Trophoblast cell (in vitro differentiated cells and primary cell): ENCODE results near the gene ZHX3.

Experiments used
- DNase-seq, 2 donors: peaks; one replicate each; pipeline ENCODE4 v3.0.0-alpha.2; 2016
- H2AFZ ChIP-seq: 2 replicates; pipeline ENCODE4 v1.6.1; 2013; ENCODE audit warnings: low read length, moderate library complexity, mild to moderate bottlenecking; ENCODE audit not compliant: insufficient read depth, poor library complexity
- H2AK5ac ChIP-seq: 2 replicates; pipeline ENCODE4 v1.6.1; 2013; ENCODE audit warnings: mild to moderate bottlenecking, low read length
- H2BK120ac ChIP-seq: 2 replicates; pipeline ENCODE4 v1.6.1; 2013; ENCODE audit warnings: low read length, mild to moderate bottlenecking, moderate library complexity; ENCODE audit not compliant: insufficient read depth, poor library complexity
- H2BK12ac ChIP-seq: 2 replicates; pipeline ENCODE4 v1.6.1; 2013; ENCODE audit warnings: mild to moderate bottlenecking, low read length, moderate library complexity
- H2BK5ac ChIP-seq: 2 replicates; pipeline ENCODE4 v1.6.1; 2013; ENCODE audit warnings: low read length, low read depth, moderate library complexity, mild to moderate bottlenecking; ENCODE audit not compliant: poor library complexity
- H3K14ac ChIP-seq: 2 replicates; pipeline ENCODE4 v1.6.1; 2013; ENCODE audit warnings: mild to moderate bottlenecking, low read length
- H3K18ac ChIP-seq: 2 replicates; pipeline ENCODE4 v1.6.1; 2013; ENCODE audit warnings: mild to moderate bottlenecking, low read length
- H3K23ac ChIP-seq: 2 replicates; pipeline ENCODE4 v1.6.1; 2013; ENCODE audit warnings: low read length
- H3K27ac ChIP-seq: 2 replicates; pipeline ENCODE4 v1.5.1; 2013; ENCODE audit warnings: low read depth, mild to moderate bottlenecking, inconsistent platforms, low read length, moderate library complexity
- H3K27me3 ChIP-seq: 2 replicates; pipeline ENCODE4 v1.6.1; 2013; ENCODE audit warnings: inconsistent platforms, mild to moderate bottlenecking, low read length, moderate library complexity; ENCODE audit not compliant: insufficient read depth
- H3K36me3 ChIP-seq, 2 experiments: 1 replicate in 1 of 2; 2 replicates in 1 of 2; pipeline ENCODE4 v1.6.1; 2013; ENCODE audit warnings: low read length in 2 of 2, mild to moderate bottlenecking in 2 of 2, moderate library complexity in 1 of 2; ENCODE audit not compliant: insufficient read depth in 2 of 2, control insufficient read depth in 1 of 2
- H3K4ac ChIP-seq: 2 replicates; pipeline ENCODE4 v1.6.1; 2013; ENCODE audit warnings: low read depth, mild to moderate bottlenecking, low read length, moderate library complexity
- H3K4me1 ChIP-seq, 2 experiments: 1 replicate in 1 of 2; 2 replicates in 1 of 2; pipeline ENCODE4 v1.6.1; 2013; ENCODE audit warnings: low read length in 2 of 2, mild to moderate bottlenecking in 2 of 2, moderate library complexity in 1 of 2; ENCODE audit not compliant: insufficient read depth in 2 of 2, control insufficient read depth in 1 of 2
- H3K4me2 ChIP-seq: 2 replicates; pipeline ENCODE4 v1.6.1; 2013; ENCODE audit warnings: inconsistent platforms, mild to moderate bottlenecking, low read length, moderate library complexity
- H3K4me3 ChIP-seq: 2 replicates; pipeline ENCODE4 v1.5.1; 2013; ENCODE audit warnings: mild to moderate bottlenecking, low read depth, low read length, inconsistent platforms
- H3K79me1 ChIP-seq: one replicate; pipeline ENCODE4 v1.6.1; 2013; ENCODE audit warnings: low read length
- H3K79me2 ChIP-seq: 2 replicates; pipeline ENCODE4 v1.6.1; 2013; ENCODE audit warnings: low read length, mild to moderate bottlenecking; ENCODE audit not compliant: control insufficient read depth, insufficient read depth, poor library complexity
- H3K9ac ChIP-seq: 2 replicates; pipeline ENCODE4 v1.6.1; 2013; ENCODE audit warnings: mild to moderate bottlenecking, low read length
- H3K9me3 ChIP-seq: 2 replicates; pipeline ENCODE4 v1.6.1; 2013; ENCODE audit warnings: low read depth, mild to moderate bottlenecking, control low read depth, inconsistent platforms, low read length; ENCODE audit not compliant: insufficient read depth
- H4K12ac ChIP-seq: 2 replicates; pipeline ENCODE4 v1.6.1; 2013; ENCODE audit warnings: low read depth, mild to moderate bottlenecking, low read length, moderate library complexity
- H4K8ac ChIP-seq: 2 replicates; pipeline ENCODE4 v1.6.1; 2013; ENCODE audit warnings: low read depth, mild to moderate bottlenecking, low read length, moderate library complexity
- H4K91ac ChIP-seq: one replicate; pipeline ENCODE4 v1.6.1; 2013; ENCODE audit warnings: low read depth, mild to moderate bottlenecking, low read length, moderate library complexity
- WGBS: extraction: QIAGEN DNeasy Blood & Tissue Kit; methylation state at CpG from one replicate; pipeline ENCODE4 v1.1.7; 2013; ENCODE audit warnings: missing lambda C conversion rate; ENCODE audit not compliant: insufficient read length, insufficient coverage; ENCODE audit errors: extremely low coverage; 5-methylcytosine and 5-hydroxymethylcytosine counted together

The ZHX3 gene

DNA sequence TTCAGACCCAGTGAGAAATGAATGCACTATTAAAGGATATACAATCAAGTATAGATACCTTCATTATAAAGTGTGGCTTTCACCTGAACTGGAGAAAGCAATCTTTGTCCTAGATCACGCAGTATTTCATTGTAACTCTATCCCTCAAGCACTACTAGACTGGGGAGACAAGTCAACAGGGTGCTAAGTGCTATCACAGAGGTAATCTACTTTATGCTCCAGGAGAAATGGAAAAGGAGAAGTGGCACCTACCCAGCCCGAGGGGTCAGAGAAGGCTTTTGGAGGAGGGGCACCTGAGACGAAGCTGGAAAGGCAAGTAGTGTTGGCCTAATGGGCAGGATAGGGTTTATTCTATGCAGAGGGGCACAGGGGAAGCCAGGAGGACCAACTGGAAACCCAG lies 17.1 kb downstream of the ZHX3 start:
- Histone ChIP-seq H3K14ac (no peak overlapping the region), H3K27me3 (no peaks in the 10 kb centered on the region), H3K18ac (no peak overlapping the region), H2AFZ (no peak overlapping the region), H2BK5ac (no peak overlapping the region), H3K9ac (no peak overlapping the region), H2AK5ac (no peak overlapping the region), H4K12ac (no peak overlapping the region), H2BK12ac (no peak overlapping the region), H3K79me1 (no peaks in the 10 kb centered on the region), H4K8ac (no peak overlapping the region), H3K4me2 (no peak overlapping the region), H3K79me2 (no peaks in the 10 kb centered on the region), H3K4ac (no peak overlapping the region), H3K23ac (no peak overlapping the region), H2BK120ac (no peak overlapping the region), H3K4me1 (peaks cover 5% of the 10 kb centered on the region in 2 experiments), H4K91ac (no peak overlapping the region), H3K27ac (no peak overlapping the region), H3K9me3 (no peaks in the 10 kb centered on the region), H3K36me3 (no peaks in the 10 kb centered on the region), H3K4me3 (no peak overlapping the region)
- no CpG with 5 or more reads among the region's 3 CpGs for WGBS
- no peak for DNase-seq

GRCh38 chr20:41299899-41300298 lies 17.6 kb downstream of the ZHX3 start:
- no peak overlapping the region for H3K9ac ChIP-seq
- no peak overlapping the region for H2AFZ ChIP-seq
- no peak overlapping the region for H3K4me3 ChIP-seq
- H3K79me2 ChIP-seq: no peaks in the 10 kb centered on the region
- H3K36me3 ChIP-seq: no peaks in the 10 kb centered on the region
- peak in 1 of 2 donors; percentile 44 for DNase-seq
- no peaks in the 10 kb centered on the region for H3K9me3 ChIP-seq
- H3K14ac ChIP-seq: no peak overlapping the region
- no peak overlapping the region for H3K23ac ChIP-seq
- no CpG with 5 or more reads among the region's 3 CpGs for WGBS
- H4K8ac ChIP-seq: no peak overlapping the region
- H2BK5ac ChIP-seq: no peak overlapping the region
- H3K27ac ChIP-seq: no peak overlapping the region
- H3K4me2 ChIP-seq: no peak overlapping the region
- H3K18ac ChIP-seq: no peak overlapping the region
- H4K91ac ChIP-seq: no peak overlapping the region
- H3K79me1 ChIP-seq: no peaks in the 10 kb centered on the region
- H2BK12ac ChIP-seq: no peak overlapping the region
- H3K4me1 ChIP-seq: peaks cover 5% of the 10 kb centered on the region in 2 experiments
- no peak overlapping the region for H2BK120ac ChIP-seq
- no peaks in the 10 kb centered on the region for H3K27me3 ChIP-seq
- no peak overlapping the region for H4K12ac ChIP-seq
- no peak overlapping the region for H2AK5ac ChIP-seq
- no peak overlapping the region for H3K4ac ChIP-seq

DNA sequence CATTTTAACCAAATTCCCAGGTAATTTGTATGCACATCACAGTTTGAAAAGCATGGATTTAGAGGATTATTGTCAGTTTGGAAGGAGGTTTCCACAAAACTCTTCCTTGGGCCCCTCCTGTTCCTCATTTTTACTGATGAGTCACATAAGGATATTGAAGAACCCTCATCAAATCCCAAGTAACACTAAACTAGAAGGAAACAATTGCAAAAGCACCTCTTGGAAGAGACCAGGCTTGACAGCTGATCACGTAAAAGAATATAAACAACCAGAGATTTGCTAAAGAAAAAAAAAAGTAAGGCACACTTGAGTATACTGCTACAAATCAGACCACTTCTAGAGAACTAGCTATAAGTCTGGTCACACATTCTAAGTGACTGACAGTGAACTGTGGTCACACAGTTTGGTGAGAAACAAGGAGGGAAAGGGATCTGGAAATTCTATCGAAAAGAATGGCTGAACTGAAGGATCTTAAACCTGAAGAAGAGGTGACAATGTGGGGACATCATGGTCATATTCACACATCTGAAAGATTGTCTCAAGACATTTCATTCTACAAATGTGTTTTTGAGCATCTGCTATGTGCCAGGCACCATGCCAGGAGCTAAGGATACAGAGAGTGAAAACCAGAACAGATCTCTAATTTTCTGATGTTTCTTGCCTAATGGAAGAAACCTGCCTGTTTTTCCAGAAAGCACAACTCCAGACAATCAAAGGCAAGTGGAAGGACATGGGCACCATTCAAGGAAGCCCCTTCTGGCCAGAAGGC lies 24.1 kb downstream of the ZHX3 start:
- H3K79me1 ChIP-seq: no peaks in the 10 kb centered on the region
- H3K9me3 ChIP-seq: no peaks in the 10 kb centered on the region
- no peak overlapping the region for H3K18ac ChIP-seq
- no peak for DNase-seq
- no peak overlapping the region for H4K8ac ChIP-seq
- H2BK5ac ChIP-seq: no peak overlapping the region
- H3K14ac ChIP-seq: no peak overlapping the region
- H3K4ac ChIP-seq: no peak overlapping the region
- no peaks in the 10 kb centered on the region for H3K36me3 ChIP-seq
- no peak overlapping the region for H3K9ac ChIP-seq
- H2AFZ ChIP-seq: no peak overlapping the region
- H3K27me3 ChIP-seq: no peaks in the 10 kb centered on the region
- H2AK5ac ChIP-seq: no peak overlapping the region
- no peak overlapping the region for H3K27ac ChIP-seq
- H3K79me2 ChIP-seq: no peaks in the 10 kb centered on the region
- H3K4me2 ChIP-seq: no peak overlapping the region
- H3K4me3 ChIP-seq: no peak overlapping the region
- H2BK120ac ChIP-seq: no peak overlapping the region
- H3K4me1 ChIP-seq: no peaks in the 10 kb centered on the region
- H4K91ac ChIP-seq: no peak overlapping the region
- no CpG with 5 or more reads among the region's 2 CpGs for WGBS
- H3K23ac ChIP-seq: no peak overlapping the region
- H2BK12ac ChIP-seq: no peak overlapping the region
- H4K12ac ChIP-seq: no peak overlapping the region

GRCh38 chr20:41290804-41291389 lies 26.6 kb downstream of the ZHX3 start:
- H3K23ac ChIP-seq: no peak overlapping the region
- H3K4me2 ChIP-seq: no peak overlapping the region
- no peaks in the 10 kb centered on the region for H3K27me3 ChIP-seq
- no peaks in the 10 kb centered on the region for H3K79me2 ChIP-seq
- H4K91ac ChIP-seq: no peak overlapping the region
- no CpG with 5 or more reads among the region's 3 CpGs for WGBS
- DNase-seq: peak in 1 of 2 donors; percentile 7
- H3K4ac ChIP-seq: no peak overlapping the region
- H3K4me1 ChIP-seq: no peaks in the 10 kb centered on the region
- no peak overlapping the region for H3K18ac ChIP-seq
- no peak overlapping the region for H3K9ac ChIP-seq
- no peaks in the 10 kb centered on the region for H3K79me1 ChIP-seq
- H4K8ac ChIP-seq: no peak overlapping the region
- no peak overlapping the region for H2BK120ac ChIP-seq
- no peak overlapping the region for H3K4me3 ChIP-seq
- no peak overlapping the region for H3K14ac ChIP-seq
- no peak overlapping the region for H2BK12ac ChIP-seq
- H3K27ac ChIP-seq: no peak overlapping the region
- no peak overlapping the region for H2BK5ac ChIP-seq
- H2AK5ac ChIP-seq: no peak overlapping the region
- H3K36me3 ChIP-seq: no peaks in the 10 kb centered on the region
- H3K9me3 ChIP-seq: no peaks in the 10 kb centered on the region
- no peak overlapping the region for H2AFZ ChIP-seq
- H4K12ac ChIP-seq: no peak overlapping the region
